ENCODE measurements around the gene TTC3. TPM values are rescaled to one million over a fixed set of nuclear protein-coding genes. Genes with fewer than 3 reads are reported as not detected.

The TTC3 gene
- total RNA-seq, 4 donors from 2014 or later: 96.5 to 195 (median 122) TPM

GRCh38 chr21:37197746-37198145, 124.7 kb downstream of the TTC3 start:
- H3K4me3 ChIP-seq: no peak overlapping the region
- no peak overlapping the region for H3K27ac ChIP-seq
- H3K9me3 ChIP-seq: no peaks in the 10 kb centered on the region
- no peaks in the 10 kb centered on the region for H3K4me1 ChIP-seq
- 89% methylated on average over 4 of the region's 4 CpGs for WGBS
- no peak for DNase-seq (ENCODE audit: low spot score in 2 of 2)
- TF ChIP-seq EP300 (IDR thresholded peaks at IDR 0.05) (no peak), POLR2A (IDR thresholded peaks at IDR 0.05) (no peak), CTCF (IDR thresholded peaks at IDR 0.05) (no peak), POLR2AphosphoS5 (IDR thresholded peaks at IDR 0.05) (no peak)
- peaks cover 82% of the 10 kb centered on the region for H3K36me3 ChIP-seq
- H3K27me3 ChIP-seq: no peaks in the 10 kb centered on the region

GRCh38 chr21:37199057-37199924, 126.2 kb downstream of the TTC3 start:
- DNase-seq (ENCODE audit: low spot score in 2 of 2): no peak
- peaks cover 79% of the 10 kb centered on the region for H3K36me3 ChIP-seq
- TF ChIP-seq POLR2AphosphoS5 (IDR thresholded peaks at IDR 0.05): no peak
- no peak for TF ChIP-seq POLR2A (IDR thresholded peaks at IDR 0.05)
- no peak for TF ChIP-seq EP300 (IDR thresholded peaks at IDR 0.05)
- TF ChIP-seq CTCF (IDR thresholded peaks at IDR 0.05): no peak
- H3K27ac ChIP-seq: peak overlapping the region; percentile 55
- no peaks in the 10 kb centered on the region for H3K27me3 ChIP-seq
- H3K4me1 ChIP-seq: no peaks in the 10 kb centered on the region
- H3K4me3 ChIP-seq: no peak overlapping the region
- 74% methylated on average over 11 of the region's 11 CpGs for WGBS
- no peaks in the 10 kb centered on the region for H3K9me3 ChIP-seq

- Histone ChIP-seq H3K9me3 (no peaks in the 10 kb centered on the region), H3K36me3 (peaks cover 66% of the 10 kb centered on the region), H3K4me3 (no peak overlapping the region), H3K27ac (no peak overlapping the region), H3K4me1 (no peaks in the 10 kb centered on the region), H3K27me3 (no peaks in the 10 kb centered on the region)
- TF ChIP-seq POLR2A (IDR thresholded peaks at IDR 0.05) (no peak), EP300 (IDR thresholded peaks at IDR 0.05) (no peak), POLR2AphosphoS5 (IDR thresholded peaks at IDR 0.05) (no peak), CTCF (IDR thresholded peaks at IDR 0.05) (no peak)
- WGBS: 89% methylated on average over 6 of the region's 16 CpGs
- no peak for DNase-seq (ENCODE audit: low spot score in 2 of 2)
Observed at GRCh38 chr21:37200641-37201480, 127.8 kb downstream of the TTC3 start.

- WGBS: 92% methylated on average over 14 of the region's 14 CpGs
- no peak overlapping the region for H3K27ac ChIP-seq
- H3K36me3 ChIP-seq: peaks cover 54% of the 10 kb centered on the region
- no peaks in the 10 kb centered on the region for H3K27me3 ChIP-seq
- DNase-seq (ENCODE audit: low spot score in 2 of 2): no peak
- no peak overlapping the region for H3K4me3 ChIP-seq
- TF ChIP-seq POLR2A (IDR thresholded peaks at IDR 0.05): no peak
- TF ChIP-seq CTCF (IDR thresholded peaks at IDR 0.05): no peak
- TF ChIP-seq POLR2AphosphoS5 (IDR thresholded peaks at IDR 0.05): no peak
- no peak for TF ChIP-seq EP300 (IDR thresholded peaks at IDR 0.05)
- H3K9me3 ChIP-seq: no peaks in the 10 kb centered on the region
- H3K4me1 ChIP-seq: peaks cover 9% of the 10 kb centered on the region
Observed at GRCh38 chr21:37202221-37203110, 129.4 kb downstream of the TTC3 start.
